GM23248 (cell line): ENCODE measurements around the gene SH3RF3.

Experiments used
- EZH2 ChIP-seq: fragments of 200-600 bp; sonication (generic); IDR thresholded peaks from 2 replicates; pipeline ENCODE4 v1.6.1; 2018; ENCODE audit warnings: antibody characterized with exemption, mild to moderate bottlenecking; ENCODE audit not compliant: insufficient read depth, poor library complexity, severe bottlenecking
- EZH2phosphoT487 ChIP-seq: fragments of 200-600 bp; sonication (generic); IDR thresholded peaks from 2 replicates; pipeline ENCODE4 v1.6.1; 2018; ENCODE audit warnings: antibody characterized with exemption, moderate library complexity, mild to moderate bottlenecking, low read depth; ENCODE audit not compliant: insufficient read depth

- TF ChIP-seq EZH2 (no peak), EZH2phosphoT487 (no peak)
Measured at GRCh38 chr2:109244750-109245382, 115.9 kb downstream of the SH3RF3 start.
